A673 (cell line): ENCODE data around the gene KCNAB3.

Experiments used
- CTCF ChIP-seq: fragments of 300-800, 200-600 bp; sonication (generic); conservative IDR thresholded peaks from 2 replicates; pipeline ENCODE4 v1.5.1; 2017; ENCODE audit warnings: low read depth, mild to moderate bottlenecking, antibody characterized with exemption, low read length, moderate library complexity, mixed read lengths
- EZH2 ChIP-seq: fragments of 200-600 bp; sonication (generic); IDR thresholded peaks from 2 replicates; pipeline ENCODE4 v1.6.1; 2017; ENCODE audit warnings: borderline replicate concordance, low read depth, mild to moderate bottlenecking, mixed read lengths, antibody characterized with exemption, low read length; ENCODE audit not compliant: poor library complexity, severe bottlenecking

DNA sequence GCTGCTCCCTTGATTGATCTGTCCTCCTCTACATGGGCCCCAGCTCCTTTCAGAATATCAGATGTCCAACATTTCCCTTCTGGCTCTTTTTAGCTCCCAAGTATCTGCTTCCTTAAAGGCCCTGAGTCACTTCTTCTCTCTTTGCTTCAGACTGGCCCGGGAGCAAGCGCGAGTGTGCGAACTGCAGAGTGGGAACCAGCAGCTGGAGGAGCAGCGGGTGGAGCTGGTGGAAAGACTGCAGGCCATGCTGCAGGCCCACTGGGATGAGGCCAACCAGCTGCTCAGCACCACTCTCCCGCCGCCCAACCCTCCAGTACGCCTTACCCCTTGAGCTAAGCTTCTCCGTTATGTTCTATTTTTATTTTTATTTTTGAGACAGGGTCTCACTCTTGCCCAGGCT lies 14.7 kb upstream of the KCNAB3 start:
- no peak for TF ChIP-seq CTCF
- no peak for TF ChIP-seq EZH2
